GOT3 (cell line): ENCODE measurements around the gene TPH2.
A peak's percentile ranks its signal among the peaks of the same experiment; 100 is the strongest.

Experiments
- DNase-seq: peaks from one replicate; lab custom pipeline; 2025; ENCODE audit warnings: mixed read lengths; lab: John Stamatoyannopoulos, UW

The TPH2 gene

GRCh38 chr12:71958993-71959578, 20.4 kb downstream of the TPH2 start:
- DNase-seq, result no peak

GRCh38 chr12:71967211-71967610, 28.6 kb downstream of the TPH2 start:
- no peak for DNase-seq

DNA sequence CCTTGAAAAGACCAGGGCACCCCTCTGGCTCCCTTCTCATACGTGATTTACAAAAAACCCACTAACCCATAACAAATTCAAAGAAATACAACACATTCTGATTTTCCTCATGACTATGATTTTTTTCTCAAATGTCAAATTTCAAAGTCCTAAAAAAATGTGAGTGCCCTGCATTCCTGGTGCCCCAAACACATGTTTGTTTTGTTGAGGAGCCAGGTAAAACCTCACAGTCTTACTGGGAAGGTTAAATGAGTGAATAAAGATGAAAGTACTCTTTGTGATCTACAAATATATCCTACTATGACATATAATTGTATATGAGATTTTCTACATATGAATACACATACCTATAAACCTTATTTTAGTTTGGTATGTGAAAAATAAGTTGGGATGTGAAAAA, 30.7 kb downstream of the TPH2 start:
- DNase-seq, result no peak

- no peak for DNase-seq
Measured at GRCh38 chr12:71970031-71970430, 31.4 kb downstream of the TPH2 start.

- no peak for DNase-seq
Measured at GRCh38 chr12:71972441-71973074, 33.9 kb downstream of the TPH2 start.

- DNase-seq, result no peak
Measured at GRCh38 chr12:71973687-71974086, 35.0 kb downstream of the TPH2 start.

DNA sequence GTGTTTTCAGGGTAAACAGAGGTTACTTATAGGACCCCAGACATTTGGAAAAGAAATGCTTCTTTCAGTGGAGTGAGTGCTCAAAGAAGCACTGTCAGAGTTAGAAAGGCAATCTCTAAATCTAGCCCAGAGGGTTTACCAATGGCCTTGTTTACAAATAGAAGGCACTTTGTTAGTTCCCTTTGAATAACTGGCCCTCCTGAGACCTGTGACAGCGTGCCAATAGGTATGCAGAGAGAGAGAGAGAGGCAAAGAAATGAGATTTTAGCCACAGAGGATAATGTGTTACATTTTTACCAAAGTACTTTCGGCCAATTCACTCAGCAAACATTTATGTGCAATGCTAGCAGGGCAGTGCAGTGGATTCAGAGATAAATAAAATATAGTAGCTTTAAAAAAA, 41.9 kb downstream of the TPH2 start:
- DNase-seq, result no peak

- no peak for DNase-seq
Measured at GRCh38 chr12:71981149-71981548, 42.5 kb downstream of the TPH2 start.

GRCh38 chr12:71994715-71995114, 56.1 kb downstream of the TPH2 start:
- no peak for DNase-seq

DNA sequence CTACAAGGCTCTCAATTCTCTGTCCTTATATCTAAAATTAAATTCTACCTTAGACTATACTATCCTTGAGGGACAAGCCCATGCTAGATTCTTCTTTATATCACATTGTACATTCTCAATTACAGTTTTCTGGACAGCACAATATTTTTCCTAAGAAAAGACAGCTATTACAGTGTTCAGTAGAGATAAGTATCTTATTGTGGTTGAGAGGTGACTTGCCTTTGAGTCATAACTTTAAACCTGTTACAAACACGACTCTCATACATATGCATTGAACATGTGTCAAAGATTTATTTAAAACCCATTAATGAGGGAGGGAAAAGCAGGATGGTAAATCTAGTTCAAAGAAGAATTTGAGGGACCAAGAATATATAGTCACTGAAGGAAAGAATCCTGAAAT, 61.1 kb downstream of the TPH2 start:
- no peak for DNase-seq

DNA sequence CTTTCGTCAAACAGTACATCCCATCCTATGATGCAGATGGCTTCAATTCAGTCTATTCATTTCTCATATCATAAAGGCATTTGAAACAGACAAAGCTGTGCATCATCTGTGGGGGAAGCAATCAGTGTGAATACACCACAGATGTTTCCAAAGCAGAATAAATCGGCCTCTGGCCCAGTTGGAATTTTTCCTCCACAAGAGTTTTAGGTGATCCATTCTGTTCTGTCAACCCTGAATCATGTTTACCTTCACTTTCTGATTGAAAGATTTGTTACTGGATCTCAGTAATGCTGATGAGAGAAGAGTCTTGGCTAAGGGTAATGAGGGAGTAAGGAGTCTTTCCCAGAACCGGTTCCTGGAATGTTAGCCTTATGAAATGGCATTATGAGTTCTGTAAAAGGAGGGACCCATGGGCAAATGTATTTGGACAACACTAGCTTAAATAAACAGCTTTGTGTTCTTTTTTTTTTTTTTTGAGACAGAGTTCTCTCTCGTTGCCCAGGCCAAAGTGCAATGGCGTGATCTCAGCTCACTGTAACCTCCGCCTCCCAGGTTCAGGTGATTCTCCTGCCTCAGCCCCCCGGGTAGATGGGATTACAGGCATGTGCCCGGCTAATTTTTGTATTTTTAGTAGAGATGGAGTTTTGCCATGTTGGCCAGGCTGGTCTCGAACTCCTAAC, 62.5 kb downstream of the TPH2 start:
- DNase-seq, result no peak

DNA sequence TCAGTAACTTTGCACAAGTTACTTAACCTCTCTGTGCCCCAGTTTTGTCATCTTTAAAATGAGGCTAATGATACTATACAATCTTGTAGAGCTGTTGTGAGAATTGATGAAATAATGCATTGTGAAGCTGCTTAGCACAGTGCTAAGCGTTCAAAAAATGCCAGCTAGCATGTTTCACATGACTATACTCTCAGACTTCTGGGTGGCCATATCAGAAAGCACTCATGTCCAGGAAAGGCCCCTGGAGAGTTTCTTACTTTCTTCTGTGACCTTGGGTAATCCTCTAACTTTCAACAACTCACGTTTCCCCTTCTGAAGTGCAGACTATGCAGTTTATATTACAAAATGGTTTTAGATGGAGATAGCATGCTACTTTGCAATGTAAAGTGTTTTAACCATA, 68.1 kb downstream of the TPH2 start:
- no peak for DNase-seq

- DNase-seq, result no peak
Measured at GRCh38 chr12:72010356-72010755, 71.7 kb downstream of the TPH2 start.

GRCh38 chr12:72011374-72011773, 72.7 kb downstream of the TPH2 start:
- DNase-seq, result no peak

GRCh38 chr12:72012874-72013273, 74.2 kb downstream of the TPH2 start:
- no peak for DNase-seq

DNA sequence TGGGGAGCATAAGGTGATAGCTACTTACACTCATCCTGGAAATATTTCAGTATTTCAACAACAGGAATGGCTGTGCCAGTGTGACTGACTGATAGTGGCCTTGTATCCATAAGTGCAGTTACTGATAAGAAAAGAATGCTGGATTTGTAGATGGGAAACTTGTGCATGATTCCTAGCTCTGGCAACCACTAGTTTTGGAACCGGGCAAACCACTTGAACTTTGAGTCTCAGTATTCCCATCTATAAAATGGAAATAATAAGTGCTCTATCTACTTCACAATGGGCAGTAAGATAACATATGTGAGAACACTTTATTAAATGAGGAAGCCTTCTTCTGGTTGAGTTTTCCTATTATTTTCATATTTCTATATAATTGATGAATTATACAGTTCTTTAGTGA, 77.2 kb downstream of the TPH2 start:
- no peak for DNase-seq

DNA sequence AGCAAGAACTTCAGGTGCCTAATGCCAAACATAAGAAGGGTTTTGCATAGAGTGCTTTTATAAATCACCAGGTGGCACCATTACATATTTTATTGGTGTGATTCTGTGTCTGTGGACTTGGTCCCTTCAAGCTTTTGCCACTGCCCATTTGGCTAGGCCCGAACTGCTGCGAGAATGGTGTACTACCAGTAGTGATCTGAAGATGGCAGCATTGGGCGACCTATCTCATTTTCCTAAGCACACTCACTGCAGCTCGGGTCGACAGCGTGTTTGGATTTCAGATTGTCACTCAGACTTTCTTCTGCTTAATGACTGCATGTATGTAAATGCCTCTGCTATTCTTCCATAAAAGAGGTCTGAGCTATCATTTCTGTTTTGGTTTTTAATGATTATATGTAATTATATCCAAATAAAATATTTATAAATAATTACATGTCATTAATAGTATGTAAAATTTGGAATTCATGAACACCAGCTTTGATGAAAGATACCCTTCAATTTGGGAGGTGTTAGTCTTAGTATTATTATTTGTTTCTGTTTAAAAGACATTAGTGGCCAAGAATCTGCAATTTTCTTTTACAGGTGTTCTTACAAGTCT, 78.5 kb downstream of the TPH2 start:
- DNase-seq, result peak; percentile 91

DNA sequence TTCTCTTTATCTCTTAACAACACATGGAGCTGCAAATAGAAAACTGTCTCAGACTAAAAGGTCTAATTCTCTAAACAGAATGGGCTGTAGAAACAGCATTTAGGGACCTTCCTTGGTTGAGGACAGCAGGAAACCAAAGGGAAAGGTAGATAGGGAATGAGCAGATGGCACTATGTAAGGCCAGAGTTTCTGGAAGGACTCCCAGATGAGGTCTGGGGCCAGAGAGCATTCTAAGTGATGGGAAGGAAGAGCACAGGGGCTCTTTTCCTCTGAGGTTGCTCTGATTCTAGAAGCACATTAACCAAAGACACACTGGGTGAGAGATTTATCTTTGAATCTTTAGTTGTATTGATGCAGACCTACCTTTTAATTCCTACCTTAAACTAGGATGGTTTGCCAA, 79.4 kb downstream of the TPH2 start:
- DNase-seq, result no peak

DNA sequence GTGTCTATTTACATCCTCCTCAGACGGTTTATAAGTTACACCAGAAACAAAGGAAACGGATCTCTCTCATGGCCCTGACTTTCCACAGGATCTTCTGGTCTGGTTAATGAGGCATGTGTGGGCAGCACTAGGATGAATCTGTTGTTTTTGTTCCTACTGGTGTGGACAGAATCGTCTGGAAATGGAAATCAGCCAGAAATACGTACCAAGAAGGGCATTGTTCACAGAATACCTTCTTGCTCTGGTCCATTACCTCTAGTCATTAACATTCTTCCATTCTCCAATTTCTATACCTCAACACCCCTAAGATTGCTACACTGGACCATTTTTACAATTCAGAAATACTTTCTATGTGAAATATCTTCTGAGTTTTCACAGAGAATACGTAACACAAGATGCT, 86.0 kb downstream of the TPH2 start:
- DNase-seq, result no peak

- no peak for DNase-seq
Measured at GRCh38 chr12:72025524-72025923, 86.9 kb downstream of the TPH2 start.

GRCh38 chr12:72028966-72029365, 90.3 kb downstream of the TPH2 start:
- no peak for DNase-seq

DNA sequence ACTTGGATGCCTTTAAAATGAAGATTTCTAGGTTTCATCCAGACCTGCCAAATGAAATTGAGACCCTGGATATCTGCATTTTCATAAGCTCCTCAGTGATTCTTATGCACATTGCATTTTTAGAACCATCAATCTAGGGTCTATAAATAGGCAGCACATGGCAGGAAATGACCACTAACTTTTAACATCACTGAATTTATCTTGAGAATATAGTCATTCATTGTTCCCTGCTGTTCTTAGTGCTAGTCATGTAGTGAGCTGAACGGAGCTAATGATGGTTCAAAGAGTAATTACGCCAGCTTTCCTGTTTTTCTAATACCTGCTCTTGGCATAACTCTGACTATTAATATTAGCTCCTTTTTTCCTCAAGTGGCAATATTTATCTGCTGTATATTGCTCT, 91.6 kb downstream of the TPH2 start:
- DNase-seq, result no peak

- DNase-seq, result no peak
Measured at GRCh38 chr12:72031066-72031465, 92.4 kb downstream of the TPH2 start.
